Fibroblast of villous mesenchyme (primary cell): ENCODE data around the gene NOVA2. TPM values are rescaled to one million over a fixed set of nuclear protein-coding genes. Genes with fewer than 3 reads are reported as not detected.

Experiments used
- DNase-seq: peaks from one replicate; pipeline ENCODE4 v3.0.0-alpha.2; 2010; ENCODE audit warnings: low read depth
- H3K4me3 ChIP-seq: 2 replicates; pipeline ENCODE4 v1.5.1; 2011; ENCODE audit warnings: low read depth, mild to moderate bottlenecking, low read length
- total RNA-seq: library from RNA; depleted of rRNA; stranded (reverse); fragments of >200 nt; gene quantifications from 2 replicates; pipeline ENCODE4 v1.2.3, GENCODE V29; 2012
- TF ChIP-seq, protein P1 (sequence below): IDR thresholded peaks from 2 replicates; pipeline ENCODE4 v1.5.1; 2012; ENCODE audit warnings: low read depth, mild to moderate bottlenecking, low read length; ENCODE audit not compliant: insufficient read depth

Gene NOVA2
- total RNA-seq, 1 donor: not detected

DNA sequence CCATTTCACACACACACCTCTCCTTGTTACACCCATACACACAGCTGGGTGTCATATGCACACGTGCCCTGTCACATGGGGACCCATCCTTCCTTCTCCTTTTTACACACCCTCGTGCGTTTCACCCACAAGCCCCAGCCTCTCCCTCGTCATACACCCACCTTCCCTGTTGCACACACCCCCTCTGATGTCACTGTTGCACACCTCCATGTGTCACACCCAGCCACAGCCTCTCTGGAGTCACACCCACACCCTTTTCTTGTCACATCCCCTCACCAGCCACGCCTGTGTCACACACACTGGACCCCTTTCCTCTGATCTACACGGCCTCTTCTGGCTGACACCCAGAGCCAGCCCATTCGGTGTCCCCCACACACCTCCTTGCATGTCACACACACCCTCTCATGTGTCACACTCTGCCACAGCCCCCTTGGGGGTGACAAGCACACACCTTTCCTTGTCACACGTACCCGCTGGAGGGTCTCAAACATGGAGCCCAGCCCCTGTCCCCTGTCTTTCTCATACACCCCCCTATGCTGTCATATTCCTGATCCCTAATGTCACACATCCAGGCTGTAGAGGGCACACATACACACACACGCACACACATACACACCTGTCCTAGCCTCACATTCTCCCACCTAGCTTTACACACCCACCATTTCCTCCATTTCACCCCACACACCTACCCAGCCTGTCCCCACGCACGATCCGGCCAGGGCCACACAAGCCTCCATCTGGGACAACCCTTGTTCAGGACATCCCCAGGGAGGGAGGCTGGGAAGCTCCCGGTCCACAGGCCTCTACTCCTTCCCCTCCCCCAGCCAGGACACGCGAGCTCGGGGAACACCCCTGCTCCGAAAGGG lies 1.4 kb downstream of the NOVA2 start:
- no peak for DNase-seq
- TF ChIP-seq, protein P1, sequence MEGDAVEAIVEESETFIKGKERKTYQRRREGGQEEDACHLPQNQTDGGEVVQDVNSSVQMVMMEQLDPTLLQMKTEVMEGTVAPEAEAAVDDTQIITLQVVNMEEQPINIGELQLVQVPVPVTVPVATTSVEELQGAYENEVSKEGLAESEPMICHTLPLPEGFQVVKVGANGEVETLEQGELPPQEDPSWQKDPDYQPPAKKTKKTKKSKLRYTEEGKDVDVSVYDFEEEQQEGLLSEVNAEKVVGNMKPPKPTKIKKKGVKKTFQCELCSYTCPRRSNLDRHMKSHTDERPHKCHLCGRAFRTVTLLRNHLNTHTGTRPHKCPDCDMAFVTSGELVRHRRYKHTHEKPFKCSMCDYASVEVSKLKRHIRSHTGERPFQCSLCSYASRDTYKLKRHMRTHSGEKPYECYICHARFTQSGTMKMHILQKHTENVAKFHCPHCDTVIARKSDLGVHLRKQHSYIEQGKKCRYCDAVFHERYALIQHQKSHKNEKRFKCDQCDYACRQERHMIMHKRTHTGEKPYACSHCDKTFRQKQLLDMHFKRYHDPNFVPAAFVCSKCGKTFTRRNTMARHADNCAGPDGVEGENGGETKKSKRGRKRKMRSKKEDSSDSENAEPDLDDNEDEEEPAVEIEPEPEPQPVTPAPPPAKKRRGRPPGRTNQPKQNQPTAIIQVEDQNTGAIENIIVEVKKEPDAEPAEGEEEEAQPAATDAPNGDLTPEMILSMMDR: no peak
- H3K4me3 ChIP-seq: no peak overlapping the region

DNA sequence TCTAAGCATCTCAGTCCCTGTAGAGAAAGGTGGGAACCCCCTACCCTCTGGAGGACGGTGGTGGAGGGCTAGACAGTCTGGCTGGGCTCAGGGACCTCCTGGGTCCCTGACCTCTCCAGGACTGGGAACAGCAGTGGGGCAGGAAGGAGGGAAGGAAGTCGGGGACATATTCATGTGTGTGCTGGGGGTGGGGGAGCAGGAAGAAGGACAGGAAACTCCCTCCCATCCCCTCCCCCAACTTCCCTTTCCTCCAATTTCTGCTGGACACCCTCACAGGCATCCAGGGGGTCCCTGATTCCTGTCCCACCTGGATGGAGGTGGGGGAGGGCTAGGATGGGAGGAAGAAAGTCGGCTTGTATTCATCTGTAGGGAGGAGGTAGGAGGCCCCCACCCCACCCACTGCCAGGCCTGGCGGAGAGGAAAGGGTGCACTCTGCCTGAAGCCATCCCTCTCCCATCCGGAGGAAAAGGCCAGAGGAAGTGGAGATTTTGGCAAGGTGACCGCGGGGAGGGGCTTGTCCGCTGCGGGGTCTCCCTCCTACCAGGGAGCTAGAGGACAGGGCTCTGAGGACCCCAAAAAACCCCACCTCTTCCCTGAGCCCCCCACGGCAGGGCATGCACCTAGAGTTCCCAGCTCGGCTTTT lies 2.3 kb downstream of the NOVA2 start:
- TF ChIP-seq, protein P1: no peak
- DNase-seq: no peak

DNA sequence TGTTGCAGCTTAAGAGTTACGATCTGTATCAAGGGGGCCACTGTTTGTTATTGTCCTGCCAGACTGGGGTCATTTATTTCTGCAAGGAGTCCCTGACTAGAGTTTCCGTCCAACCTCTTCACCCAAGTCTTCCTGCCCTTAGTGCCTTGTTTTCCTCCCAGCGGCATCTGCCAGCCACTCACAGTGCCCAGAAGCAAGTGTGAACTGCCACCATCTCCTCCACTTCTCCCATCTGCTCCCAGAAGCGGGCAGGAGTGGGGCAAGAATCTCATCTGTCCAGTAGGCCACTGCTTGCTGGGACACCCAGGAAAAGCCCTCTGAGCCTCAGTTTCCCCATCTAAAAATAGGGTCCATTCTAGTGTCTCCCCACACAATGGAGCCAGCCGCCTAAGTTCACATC lies 4.0 kb downstream of the NOVA2 start:
- TF ChIP-seq, protein P1: no peak
- no peak for DNase-seq
- no peak overlapping the region for H3K4me3 ChIP-seq

More for the DNA sequence above, 2.3 kb downstream of the NOVA2 start:
- no peak overlapping the region for H3K4me3 ChIP-seq

DNA sequence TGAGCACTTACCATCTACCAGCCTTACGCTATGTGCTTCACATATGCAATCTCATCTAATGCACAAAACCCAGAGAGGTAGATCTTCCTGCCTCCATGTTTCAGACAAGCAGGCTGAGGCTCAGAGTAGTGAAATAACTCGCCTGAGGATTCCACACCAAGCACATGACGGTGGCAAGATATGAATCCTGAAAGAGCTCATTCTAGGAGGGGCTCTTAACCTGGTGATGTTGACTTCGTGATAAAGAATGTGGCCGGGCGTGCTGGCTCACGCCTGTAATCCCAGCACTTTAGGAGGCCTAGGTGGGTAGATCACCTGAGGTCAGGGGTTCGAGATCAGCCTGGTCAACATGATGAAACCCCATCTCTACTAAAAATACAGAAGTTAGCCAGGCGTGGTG lies 5.0 kb downstream of the NOVA2 start:
- TF ChIP-seq, protein P1: no peak
- no peak overlapping the region for H3K4me3 ChIP-seq
- DNase-seq: no peak

DNA sequence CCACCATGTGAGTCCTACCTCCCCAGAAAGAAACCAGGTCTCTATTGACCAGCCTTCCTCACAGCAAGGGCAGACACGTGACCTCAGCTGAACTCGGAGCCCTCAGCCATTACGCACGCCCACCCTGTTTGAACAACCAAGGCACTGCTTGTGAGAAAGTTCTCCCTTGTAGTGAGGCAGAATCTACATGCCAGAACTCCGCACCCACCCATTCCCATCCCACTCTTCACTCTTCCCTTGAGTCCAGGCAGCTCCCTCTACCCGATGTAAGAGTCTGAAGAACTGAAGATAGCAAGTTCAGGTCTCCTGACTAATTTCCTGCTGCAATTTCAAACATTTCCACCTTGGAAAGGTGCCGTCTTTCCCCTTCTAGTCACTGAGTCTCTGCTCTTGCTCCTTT lies 6.4 kb downstream of the NOVA2 start:
- DNase-seq: no peak
- no peak overlapping the region for H3K4me3 ChIP-seq
- TF ChIP-seq, protein P1: no peak

DNA sequence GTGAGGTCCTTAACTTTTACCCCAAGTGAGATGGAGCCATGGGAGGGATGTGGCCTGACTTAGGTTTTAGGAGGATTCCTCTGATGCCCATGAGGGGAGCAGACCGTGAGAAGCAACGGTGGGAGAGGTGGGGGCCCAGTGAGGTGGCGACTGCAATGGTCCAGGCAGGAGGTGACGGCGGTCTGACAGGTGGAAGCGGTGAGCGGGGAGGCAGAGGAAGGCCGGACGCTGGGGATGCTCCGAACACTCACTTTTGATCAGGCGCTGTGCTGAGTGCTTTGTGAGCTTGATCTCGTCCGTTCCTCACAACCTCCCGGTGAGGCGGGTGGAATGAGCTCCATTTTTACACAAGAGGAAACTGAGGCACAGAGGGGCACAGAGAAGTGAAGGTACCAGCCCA lies 11.6 kb downstream of the NOVA2 start:
- no peak overlapping the region for H3K4me3 ChIP-seq
- no peak for DNase-seq
- TF ChIP-seq, protein P1: no peak
